Measurements from ENCODE around the gene CES5A. TPM values are rescaled to one million over a fixed set of nuclear protein-coding genes. Genes with fewer than 3 reads are reported as not detected.
"Not testable (repeated sequence)": the region's sequence is repeated elsewhere in the genome, so short reads cannot be mapped to it uniquely, and the experiment has no call there.

Gene CES5A
- total RNA-seq, 1 donor: not detected

DNA sequence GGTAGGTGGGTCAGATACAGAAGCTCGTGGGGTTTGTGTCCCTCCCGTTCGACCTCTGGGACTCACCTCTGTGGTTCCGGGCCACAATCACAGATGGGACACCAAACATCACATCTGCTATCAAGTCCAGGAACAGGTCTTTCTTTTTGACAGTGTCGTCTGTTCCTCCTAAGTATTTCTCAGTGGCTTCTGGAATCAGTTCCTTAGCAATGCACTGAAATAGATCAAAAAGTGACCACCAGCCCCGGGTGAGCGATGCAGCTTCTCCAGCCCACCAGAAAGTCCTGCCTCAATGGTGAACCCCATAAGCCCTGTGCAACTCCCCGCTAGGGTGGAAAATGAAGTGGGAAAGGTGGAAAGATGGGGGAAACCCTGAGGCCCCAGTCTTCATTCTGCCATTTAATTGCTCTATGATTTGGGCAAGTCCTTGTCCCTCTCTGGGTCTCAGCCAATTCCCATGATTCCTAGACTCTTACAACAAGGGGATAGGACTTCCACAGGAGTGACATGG lies 64.7 kb downstream of the CES5A start:
- no peaks in the 10 kb centered on the region for H3K79me2 ChIP-seq (ENCODE audit: insufficient read depth, low read length)
- no peaks in the 10 kb centered on the region for H3K27me3 ChIP-seq (ENCODE audit: insufficient read depth, low read length)
- no peak overlapping the region for H3K4me3 ChIP-seq (ENCODE audit: insufficient read depth, low read length)
- no peak overlapping the region for H3K4me2 ChIP-seq (ENCODE audit: insufficient read depth, low read length)
- no peaks in the 10 kb centered on the region for H3K36me3 ChIP-seq (ENCODE audit: insufficient read depth, low read length)
- no peak for DNase-seq (ENCODE audit: insufficient read length, low spot score, missing footprints)
- H3K27ac ChIP-seq (ENCODE audit: low read depth, low read length): no peak overlapping the region
- H3K9me3 ChIP-seq (ENCODE audit: low read depth, low read length): no peaks in the 10 kb centered on the region
- no peak overlapping the region for H2AFZ ChIP-seq (ENCODE audit: low read length)
- no peaks in the 10 kb centered on the region for H3K4me1 ChIP-seq (ENCODE audit: insufficient read depth, low read length)
- TF ChIP-seq CTCF (IDR thresholded peaks at IDR 0.05; ENCODE audit: extremely low read depth, low read depth, low read length): no peak
- no peaks in the 10 kb centered on the region for H4K20me1 ChIP-seq (ENCODE audit: insufficient read depth, low read length)

DNA sequence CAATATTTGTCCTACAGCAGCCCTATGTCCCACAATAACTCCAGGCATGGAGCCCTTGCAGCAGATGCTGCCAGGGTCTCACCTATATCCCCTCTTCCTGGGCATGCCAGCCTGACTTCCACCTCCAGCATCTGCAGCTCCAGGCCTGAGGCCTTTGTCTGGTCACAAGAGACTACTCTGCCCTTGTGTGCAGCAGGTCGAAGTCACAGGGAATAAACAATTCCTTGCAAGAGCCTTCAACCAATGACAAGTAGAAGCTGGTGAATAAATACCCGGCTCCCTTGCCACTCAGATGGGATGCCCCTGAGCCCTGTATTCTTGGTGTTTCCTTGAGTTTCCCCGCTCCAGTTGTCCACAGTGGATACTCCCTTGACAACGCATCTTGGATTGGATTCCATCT lies 65.3 kb downstream of the CES5A start:
- Histone ChIP-seq H3K27me3 (ENCODE audit: insufficient read depth, low read length) (no peaks in the 10 kb centered on the region), H3K4me3 (ENCODE audit: insufficient read depth, low read length) (no peak overlapping the region), H3K4me1 (ENCODE audit: insufficient read depth, low read length) (no peaks in the 10 kb centered on the region), H3K36me3 (ENCODE audit: insufficient read depth, low read length) (no peaks in the 10 kb centered on the region), H4K20me1 (ENCODE audit: insufficient read depth, low read length) (no peaks in the 10 kb centered on the region), H3K4me2 (ENCODE audit: insufficient read depth, low read length) (no peak overlapping the region), H3K27ac (ENCODE audit: low read depth, low read length) (no peak overlapping the region), H3K79me2 (ENCODE audit: insufficient read depth, low read length) (no peaks in the 10 kb centered on the region), H2AFZ (ENCODE audit: low read length) (no peak overlapping the region), H3K9me3 (ENCODE audit: low read depth, low read length) (no peaks in the 10 kb centered on the region)
- no peak for DNase-seq (ENCODE audit: insufficient read length, low spot score, missing footprints)
- no peak for TF ChIP-seq CTCF (IDR thresholded peaks at IDR 0.05; ENCODE audit: extremely low read depth, low read depth, low read length)

DNA sequence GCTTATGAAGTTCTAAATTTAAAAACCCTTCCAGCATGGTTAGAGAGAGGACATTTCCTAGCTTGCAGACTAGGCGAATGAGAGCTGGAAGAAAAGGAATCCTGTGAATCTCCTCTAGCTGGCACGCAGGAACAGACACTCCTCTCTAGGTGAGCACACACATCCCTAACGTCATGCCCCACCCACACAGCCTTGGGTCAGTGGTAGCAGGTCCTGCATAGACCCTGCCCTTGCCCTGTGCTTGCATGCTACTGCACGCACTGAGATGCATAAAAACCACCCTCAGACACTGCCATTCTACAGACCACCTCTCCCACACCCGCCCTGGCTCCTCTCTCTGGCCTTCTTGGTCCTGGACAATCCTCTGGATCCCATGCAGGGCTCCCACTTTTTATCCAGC lies 65.8 kb downstream of the CES5A start:
- no peak for TF ChIP-seq CTCF (IDR thresholded peaks at IDR 0.05; ENCODE audit: extremely low read depth, low read depth, low read length)
- Histone ChIP-seq H3K36me3 (ENCODE audit: insufficient read depth, low read length) (no peaks in the 10 kb centered on the region), H3K9me3 (ENCODE audit: low read depth, low read length) (no peaks in the 10 kb centered on the region), H2AFZ (ENCODE audit: low read length) (no peak overlapping the region), H3K27ac (ENCODE audit: low read depth, low read length) (no peak overlapping the region), H4K20me1 (ENCODE audit: insufficient read depth, low read length) (no peaks in the 10 kb centered on the region), H3K4me1 (ENCODE audit: insufficient read depth, low read length) (no peaks in the 10 kb centered on the region), H3K4me3 (ENCODE audit: insufficient read depth, low read length) (no peak overlapping the region), H3K79me2 (ENCODE audit: insufficient read depth, low read length) (no peaks in the 10 kb centered on the region), H3K27me3 (ENCODE audit: insufficient read depth, low read length) (no peaks in the 10 kb centered on the region), H3K4me2 (ENCODE audit: insufficient read depth, low read length) (no peak overlapping the region)
- DNase-seq (ENCODE audit: insufficient read length, low spot score, missing footprints): no peak

- H2AFZ ChIP-seq (ENCODE audit: low read length); H3K9me3 ChIP-seq (ENCODE audit: low read depth, low read length); H3K4me1 ChIP-seq (ENCODE audit: insufficient read depth, low read length); H3K36me3 ChIP-seq (ENCODE audit: insufficient read depth, low read length); H3K27ac ChIP-seq (ENCODE audit: low read depth, low read length); H3K27me3 ChIP-seq (ENCODE audit: insufficient read depth, low read length); H3K79me2 ChIP-seq (ENCODE audit: insufficient read depth, low read length); DNase-seq (ENCODE audit: insufficient read length, low spot score, missing footprints); H3K4me3 ChIP-seq (ENCODE audit: insufficient read depth, low read length); H3K4me2 ChIP-seq (ENCODE audit: insufficient read depth, low read length); H4K20me1 ChIP-seq (ENCODE audit: insufficient read depth, low read length): not testable (repeated sequence)
Measured at GRCh38 chr16:55808286-55808685, 66.9 kb downstream of the CES5A start.

GRCh38 chr16:55805104-55805503 lies 70.1 kb downstream of the CES5A start:
- H3K4me3 ChIP-seq (ENCODE audit: insufficient read depth, low read length); H3K4me2 ChIP-seq (ENCODE audit: insufficient read depth, low read length); H4K20me1 ChIP-seq (ENCODE audit: insufficient read depth, low read length); DNase-seq (ENCODE audit: insufficient read length, low spot score, missing footprints); H3K36me3 ChIP-seq (ENCODE audit: insufficient read depth, low read length); H3K27ac ChIP-seq (ENCODE audit: low read depth, low read length); H3K9me3 ChIP-seq (ENCODE audit: low read depth, low read length); H3K79me2 ChIP-seq (ENCODE audit: insufficient read depth, low read length); H3K4me1 ChIP-seq (ENCODE audit: insufficient read depth, low read length); H2AFZ ChIP-seq (ENCODE audit: low read length); H3K27me3 ChIP-seq (ENCODE audit: insufficient read depth, low read length): not testable (repeated sequence)

- DNase-seq (ENCODE audit: insufficient read length, low spot score, missing footprints); H3K4me2 ChIP-seq (ENCODE audit: insufficient read depth, low read length); H2AFZ ChIP-seq (ENCODE audit: low read length); H3K27me3 ChIP-seq (ENCODE audit: insufficient read depth, low read length); H3K79me2 ChIP-seq (ENCODE audit: insufficient read depth, low read length); H3K4me3 ChIP-seq (ENCODE audit: insufficient read depth, low read length); H3K36me3 ChIP-seq (ENCODE audit: insufficient read depth, low read length); H4K20me1 ChIP-seq (ENCODE audit: insufficient read depth, low read length); H3K27ac ChIP-seq (ENCODE audit: low read depth, low read length); H3K4me1 ChIP-seq (ENCODE audit: insufficient read depth, low read length); H3K9me3 ChIP-seq (ENCODE audit: low read depth, low read length): not testable (repeated sequence)
Measured at GRCh38 chr16:55803681-55804080, 71.5 kb downstream of the CES5A start.

Measured in osteoblast (primary cell).